H54 (cell line): Measurements from ENCODE around the gene IGLL1.
"Not testable (repeated sequence)": the region's sequence is repeated elsewhere in the genome, so short reads cannot be mapped to it uniquely, and the experiment has no call there.

Source experiments
- DNase-seq: peaks from one replicate; pipeline ENCODE4 v3.0.0; 2011; ENCODE audit warnings: low spot score, mixed read lengths; ENCODE audit not compliant: insufficient read length
- FAIRE-seq: peaks from 3 replicates; lab custom pipeline; 2011; peaks lifted over from hg19 to GRCh38; lab: Jason Lieb, UNC
- POLR2A ChIP-seq: IDR thresholded peaks from 2 replicates; pipeline ENCODE4 v1.6.1; 2011; ENCODE audit warnings: low read depth, mild to moderate bottlenecking, low read length

IGLL1 gene

GRCh38 chr22:23579870-23580575 lies at the start of gene IGLL1:
TSS of gene IGLL1 (minus strand) at chr22:23580290. CDS start at chr22:23580190, 100 bp downstream.
- TF ChIP-seq POLR2A = no peak
- DNase-seq (no peak), FAIRE-seq (no peak)

GRCh38 chr22:23628056-23628743 lies 48.1 kb upstream of the IGLL1 start:
- DNase-seq, FAIRE-seq: not testable (repeated sequence)

- FAIRE-seq = not testable (repeated sequence)
Measured at GRCh38 chr22:23627401-23628055, 47.4 kb upstream of the IGLL1 start.

GRCh38 chr22:23626286-23626975 lies 46.3 kb upstream of the IGLL1 start:
- no peak for TF ChIP-seq POLR2A
- no peak for DNase-seq
- FAIRE-seq = no peak

More at GRCh38 chr22:23627401-23628055, 47.4 kb upstream of the IGLL1 start:
- not testable (repeated sequence) for DNase-seq

GRCh38 chr22:23622634-23623033 lies 42.5 kb upstream of the IGLL1 start:
- DNase-seq (no peak), FAIRE-seq (no peak)
- no peak for TF ChIP-seq POLR2A

- FAIRE-seq, DNase-seq: not testable (repeated sequence)
Measured at GRCh38 chr22:23621916-23622315, 41.8 kb upstream of the IGLL1 start.

GRCh38 chr22:23621082-23621780 lies 41.1 kb upstream of the IGLL1 start:
- FAIRE-seq = no peak
- no peak for TF ChIP-seq POLR2A
- no peak for DNase-seq

- DNase-seq (no peak), FAIRE-seq (peak; percentile 6)
- TF ChIP-seq POLR2A = no peak
Measured at GRCh38 chr22:23613193-23613972, 33.3 kb upstream of the IGLL1 start.

- TF ChIP-seq POLR2A = no peak
- DNase-seq (no peak), FAIRE-seq (no peak)
Measured at GRCh38 chr22:23609983-23610781, 30.1 kb upstream of the IGLL1 start.

- TF ChIP-seq POLR2A = no peak
- DNase-seq (no peak), FAIRE-seq (no peak)
Measured at GRCh38 chr22:23608583-23608982, 28.5 kb upstream of the IGLL1 start.

GRCh38 chr22:23606204-23607131 lies 26.4 kb upstream of the IGLL1 start:
- FAIRE-seq (no peak), DNase-seq (no peak)
- no peak for TF ChIP-seq POLR2A
